ENCODE measurements around the gene RNF4.

RNF4 gene

GRCh38 chr4:2433609-2434350 is 35.1 kb upstream of the RNF4 start:
- DNase-seq (ENCODE audit: low spot score) = no peak
- no peak for TF ChIP-seq CTCF (IDR thresholded peaks at IDR 0.05; ENCODE audit: extremely low read depth, missing control alignments)

GRCh38 chr4:2434420-2434819 is 34.5 kb upstream of the RNF4 start:
- no peak for DNase-seq (ENCODE audit: low spot score)
- TF ChIP-seq CTCF (IDR thresholded peaks at IDR 0.05; ENCODE audit: extremely low read depth, missing control alignments) = no peak

GRCh38 chr4:2436301-2436700 is 32.6 kb upstream of the RNF4 start:
- no peak for TF ChIP-seq CTCF (IDR thresholded peaks at IDR 0.05; ENCODE audit: extremely low read depth, missing control alignments)
- no peak for DNase-seq (ENCODE audit: low spot score)

- no peak for TF ChIP-seq CTCF (IDR thresholded peaks at IDR 0.05; ENCODE audit: extremely low read depth, missing control alignments)
- no peak for DNase-seq (ENCODE audit: low spot score)
These were observed 32.0 kb upstream of the RNF4 start for GRCh38 chr4:2436761-2437474.

GRCh38 chr4:2437475-2438215 is 31.3 kb upstream of the RNF4 start:
- no peak for DNase-seq (ENCODE audit: low spot score)
- TF ChIP-seq CTCF (IDR thresholded peaks at IDR 0.05; ENCODE audit: extremely low read depth, missing control alignments) = no peak

GRCh38 chr4:2438822-2439718 is 29.8 kb upstream of the RNF4 start:
- TF ChIP-seq CTCF (IDR thresholded peaks at IDR 0.05; ENCODE audit: extremely low read depth, missing control alignments) = no peak
- DNase-seq (ENCODE audit: low spot score) = no peak
